ENCODE results near the gene DHRS7C.
"Not testable (repeated sequence)": the region's sequence is repeated elsewhere in the genome, so short reads cannot be mapped to it uniquely, and the experiment has no call there.

Gene DHRS7C

DNA sequence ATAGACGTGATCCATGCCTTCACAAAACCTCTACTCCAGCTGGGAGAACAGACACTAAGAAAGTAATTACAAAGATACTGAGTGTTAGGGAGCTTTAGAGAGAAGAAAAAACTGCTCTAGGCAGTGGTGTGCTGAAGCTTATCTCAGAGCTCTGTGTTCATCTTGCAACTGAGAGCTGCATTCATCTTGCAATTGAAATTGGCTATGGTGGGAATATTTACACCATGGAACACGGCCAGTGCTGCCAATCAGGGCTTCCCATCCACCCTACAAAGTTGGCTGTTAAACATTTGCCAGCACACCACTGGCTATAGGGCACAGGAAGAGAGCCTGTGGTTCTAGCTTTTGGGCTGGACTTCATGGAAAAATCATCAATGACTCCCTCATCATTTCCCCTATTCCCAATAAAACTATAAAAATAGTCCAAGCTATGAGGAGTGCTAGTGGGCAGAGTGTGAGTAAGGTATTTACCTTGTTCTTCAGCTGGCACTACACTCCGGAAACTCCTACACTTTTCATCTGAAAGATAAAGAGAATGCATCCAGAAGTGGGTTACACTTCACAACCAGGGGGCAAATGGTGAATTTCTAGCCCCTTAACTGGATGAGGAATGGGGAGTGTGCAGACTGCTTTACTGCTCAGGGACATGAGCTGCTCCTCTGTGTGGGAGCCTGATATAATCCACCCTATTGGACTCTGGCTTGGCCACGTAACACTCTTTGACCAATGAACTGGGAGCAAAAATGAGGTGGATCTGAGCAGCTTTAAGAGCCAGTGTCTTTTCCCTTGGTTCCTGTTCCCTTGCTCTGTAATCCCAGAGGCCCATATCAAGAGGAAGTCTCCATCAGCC, 18.9 kb upstream of the DHRS7C start:
- no peak for DNase-seq (ENCODE audit: low spot score)

- no peak for DNase-seq (ENCODE audit: low spot score)
Measured at GRCh38 chr17:9809409-9809808, 18.0 kb upstream of the DHRS7C start.

GRCh38 chr17:9806699-9807098, 15.3 kb upstream of the DHRS7C start:
- DNase-seq (ENCODE audit: low spot score): no peak

- no peak for DNase-seq (ENCODE audit: low spot score)
Measured at GRCh38 chr17:9805769-9806168, 14.4 kb upstream of the DHRS7C start.

DNA sequence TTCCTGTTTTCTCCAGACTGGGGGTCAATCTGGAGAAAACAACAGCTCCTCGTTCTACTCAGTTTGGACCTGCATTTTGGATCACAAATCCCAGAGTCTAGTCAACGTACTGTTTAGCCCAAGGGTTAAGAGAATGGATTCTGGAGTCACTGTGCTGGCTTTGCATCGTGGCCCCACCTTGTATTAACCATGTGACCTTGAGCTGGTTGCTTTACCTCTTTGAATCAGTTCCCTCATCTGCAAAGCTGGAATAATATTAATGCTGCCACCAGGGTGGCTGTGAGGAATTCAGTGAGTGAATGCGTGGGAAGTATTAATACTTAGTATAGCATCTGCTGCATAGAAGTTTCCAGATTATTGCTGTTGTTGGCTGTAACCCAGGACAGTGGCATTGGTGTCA, 11.3 kb upstream of the DHRS7C start:
- DNase-seq (ENCODE audit: low spot score): no peak

- no peak for DNase-seq (ENCODE audit: low spot score)
Measured at GRCh38 chr17:9802294-9802693, 10.9 kb upstream of the DHRS7C start.

DNA sequence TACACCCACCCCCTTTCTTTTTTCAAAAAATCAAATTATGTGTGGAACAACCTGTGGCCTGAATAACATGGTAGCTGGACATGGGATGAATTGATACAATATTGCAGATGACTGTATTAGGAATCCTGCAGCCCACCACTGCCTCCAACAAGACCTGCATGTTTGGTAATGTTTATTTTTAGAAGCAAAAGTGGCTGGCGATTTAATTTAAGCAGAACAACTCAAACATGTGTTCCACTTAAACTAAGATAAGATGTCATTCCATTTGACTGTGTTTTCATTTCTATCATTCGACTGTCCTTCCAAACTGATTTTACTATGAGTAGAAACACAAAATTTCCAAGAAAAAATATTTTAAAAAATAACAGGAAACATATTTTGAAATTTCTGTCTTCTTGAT, 10.1 kb upstream of the DHRS7C start:
- no peak for DNase-seq (ENCODE audit: low spot score)

DNA sequence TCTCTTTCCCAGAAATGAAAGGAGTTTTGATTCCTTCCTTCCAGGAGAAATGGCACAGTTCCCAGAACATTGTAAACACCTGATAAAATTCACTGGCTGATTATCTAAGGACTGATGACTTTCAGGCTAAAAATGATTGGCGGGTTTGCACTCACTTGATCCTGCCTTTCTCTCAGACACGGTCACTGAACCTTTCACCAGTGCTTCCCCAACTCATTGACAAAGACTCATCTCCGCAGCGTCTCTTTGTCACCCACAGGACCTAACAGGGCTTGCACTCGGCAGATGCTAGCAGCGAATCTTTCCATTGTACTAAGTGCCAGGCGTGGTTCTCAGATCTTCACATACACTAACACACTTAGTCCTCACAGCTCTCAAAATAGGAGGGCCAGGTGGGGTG, 7.3 kb upstream of the DHRS7C start:
- no peak for DNase-seq (ENCODE audit: low spot score)

GRCh38 chr17:9798008-9798407, 6.6 kb upstream of the DHRS7C start:
- DNase-seq (ENCODE audit: low spot score): no peak

- no peak for DNase-seq (ENCODE audit: low spot score)
Measured at GRCh38 chr17:9792181-9792840, 919 bp upstream of the DHRS7C start.

- DNase-seq (ENCODE audit: low spot score): no peak
Measured at GRCh38 chr17:9790316-9790715, 1.1 kb downstream of the DHRS7C start.

DNA sequence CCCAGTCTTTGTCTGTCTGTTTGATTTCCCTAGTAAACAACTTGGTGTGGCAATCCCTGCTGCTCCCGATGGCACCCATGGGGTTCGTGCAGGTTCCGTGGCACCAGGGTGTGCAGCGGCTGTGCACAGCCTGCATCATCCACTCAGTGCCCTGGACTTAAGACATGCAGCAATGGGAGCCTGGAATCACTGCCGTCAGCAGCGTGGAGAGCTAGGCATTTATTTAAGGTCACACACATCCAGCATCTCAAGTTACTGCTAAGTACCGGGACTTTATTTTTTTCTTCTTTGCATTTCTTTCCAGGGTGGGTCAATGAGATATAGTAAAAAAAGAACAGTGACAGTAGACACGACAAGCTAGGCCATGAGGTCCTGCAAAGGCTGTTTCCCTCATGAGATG, 2.8 kb downstream of the DHRS7C start:
- no peak for DNase-seq (ENCODE audit: low spot score)

- DNase-seq (ENCODE audit: low spot score): no peak
Measured at GRCh38 chr17:9784544-9784943, 6.8 kb downstream of the DHRS7C start.

DNA sequence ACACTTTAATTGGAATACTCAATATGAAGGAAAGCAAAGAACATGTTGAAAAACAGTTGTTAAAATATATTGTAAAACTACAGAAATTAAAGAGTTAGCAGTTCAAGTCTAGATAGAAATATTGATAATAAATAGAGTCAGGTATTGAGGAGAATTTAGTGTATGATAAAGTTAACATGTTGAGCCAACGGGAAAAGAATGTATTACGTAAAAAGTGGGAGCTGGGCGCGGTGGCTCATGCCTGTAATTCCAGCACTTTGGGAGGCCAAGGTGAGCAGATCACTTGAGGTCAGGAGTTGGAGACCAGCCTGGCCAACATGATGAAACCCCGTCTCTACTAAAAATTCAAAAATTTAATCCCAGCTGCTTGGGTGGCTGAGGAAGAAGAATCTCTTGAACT, 7.9 kb downstream of the DHRS7C start:
- not testable (repeated sequence) for DNase-seq (ENCODE audit: low spot score)

GRCh38 chr17:9783050-9783449, 8.3 kb downstream of the DHRS7C start:
- no peak for DNase-seq (ENCODE audit: low spot score)

DNA sequence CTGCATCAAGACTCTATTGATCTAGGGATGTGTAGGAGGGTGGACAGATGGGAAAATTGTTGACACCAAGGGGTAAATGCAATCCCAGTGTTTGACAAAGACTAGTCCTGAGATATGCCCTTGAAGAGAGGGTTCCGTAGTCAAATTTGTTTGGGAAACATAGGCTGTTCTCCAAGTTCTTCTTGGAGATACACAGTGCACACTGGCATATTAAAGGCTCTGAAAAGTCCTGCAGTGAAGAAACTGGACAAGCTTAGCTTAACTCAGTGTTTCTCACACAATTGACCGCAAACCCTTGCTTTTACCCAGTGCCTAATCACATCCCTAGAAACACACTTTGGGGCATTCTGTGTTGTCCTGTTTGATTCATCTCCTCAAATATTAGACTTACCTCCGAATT, 10.8 kb downstream of the DHRS7C start:
- DNase-seq (ENCODE audit: low spot score): no peak

- no peak for DNase-seq (ENCODE audit: low spot score)
Measured at GRCh38 chr17:9776911-9777310, 14.5 kb downstream of the DHRS7C start.

- DNase-seq (ENCODE audit: low spot score): no peak
Measured at GRCh38 chr17:9772658-9773057, 18.7 kb downstream of the DHRS7C start.

DNA sequence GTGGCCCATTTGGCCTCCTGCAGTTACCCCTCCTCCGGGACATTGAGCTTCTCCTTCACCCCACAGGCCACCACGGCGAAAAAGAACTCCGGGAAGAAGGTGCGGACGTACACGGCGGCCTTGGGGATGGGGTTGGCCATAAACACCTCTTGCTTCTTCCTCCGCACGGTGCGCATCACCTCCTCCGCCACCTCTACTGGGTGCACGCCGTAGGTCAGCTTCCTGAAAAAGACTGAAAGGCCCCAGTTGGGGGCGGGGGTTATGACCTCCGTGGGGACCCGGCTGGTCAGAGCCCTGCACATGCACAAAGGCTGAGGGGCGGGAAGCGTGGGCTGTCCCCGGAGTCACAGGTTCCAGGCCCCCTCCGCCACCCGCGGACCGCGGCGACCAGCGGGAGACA, 19.9 kb downstream of the DHRS7C start:
- no peak for DNase-seq (ENCODE audit: low spot score)

- no peak for DNase-seq (ENCODE audit: low spot score)
Measured at GRCh38 chr17:9769036-9769695, 22.2 kb downstream of the DHRS7C start.

GRCh38 chr17:9768381-9768934, 22.9 kb downstream of the DHRS7C start:
- DNase-seq (ENCODE audit: low spot score): peak; percentile 20

- DNase-seq (ENCODE audit: low spot score): no peak
Measured at GRCh38 chr17:9767432-9767991, 23.9 kb downstream of the DHRS7C start.

GRCh38 chr17:9766970-9767369, 24.4 kb downstream of the DHRS7C start:
- DNase-seq (ENCODE audit: low spot score): no peak
